Omental fat pad (tissue), 4 donors: ENCODE data around the gene BACE2. TPM values are rescaled to one million over a fixed set of nuclear protein-coding genes. Genes with fewer than 3 reads are reported as not detected.

Source experiments
- ATAC-seq: fragments of 150-250 bp; one replicate; pipeline ENCODE4 v1.9.1; 2016; ENCODE audit warnings: mild to moderate bottlenecking, moderate library complexity; ENCODE audit not compliant: low FRiP score
- DNase-seq: peaks from one replicate; pipeline ENCODE4 v3.0.0-alpha.2; 2019; ENCODE audit warnings: low spot score
- total RNA-seq, 4 donors: library from RNA; depleted of rRNA; stranded (reverse); fragments of >200 nt; gene quantifications; one replicate each; pipeline ENCODE4 v1.1.0, GENCODE V29; 2016
- TF ChIP-seq, protein P1 (sequence below), 3 donors: fragments of 450-650 bp; IDR thresholded peaks; one replicate each; pipeline ENCODE4 v1.5.1; 2016 to 2017; ENCODE audit warnings: antibody characterized with exemption in 3 of 3, mild to moderate bottlenecking in 3 of 3, moderate library complexity in 2 of 3

Gene BACE2
- total RNA-seq, 4 donors from 2014 or later, result 23.5 to 39.3 (median 37.0) TPM

DNA sequence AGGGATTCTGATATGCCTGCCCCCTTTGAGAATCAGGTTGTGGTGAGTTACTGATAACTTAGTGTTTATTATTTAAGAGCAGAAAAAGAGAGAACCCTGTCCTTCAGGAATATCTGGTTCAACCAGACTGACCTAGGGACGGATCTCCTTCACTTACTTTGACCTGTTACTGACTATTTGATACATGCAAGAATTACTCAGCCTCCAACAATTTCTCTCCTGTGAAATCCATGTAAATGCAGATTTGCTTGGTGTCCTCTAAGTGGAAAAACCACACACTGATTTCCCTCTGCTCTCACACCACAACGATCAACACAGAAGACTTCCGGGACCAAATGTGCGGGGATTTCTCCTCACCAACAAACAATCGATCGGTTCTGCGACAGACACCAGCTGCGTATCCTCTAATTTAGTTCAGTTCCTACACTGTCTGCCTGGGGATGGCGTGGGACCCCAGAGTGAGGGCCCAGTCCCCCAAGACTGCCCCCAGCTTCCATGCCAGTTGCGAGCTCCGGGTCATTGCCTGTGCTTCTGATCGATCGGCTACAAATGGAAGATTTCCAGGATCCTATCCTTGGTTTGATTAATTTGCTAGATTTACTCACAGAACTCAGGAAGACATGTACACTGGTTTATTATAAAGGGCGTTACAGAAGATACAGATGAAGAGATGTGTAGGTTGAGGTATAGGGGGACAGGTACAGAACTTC lies 51.7 kb downstream of the BACE2 start:
- no peak for ATAC-seq
- TF ChIP-seq, protein P1, sequence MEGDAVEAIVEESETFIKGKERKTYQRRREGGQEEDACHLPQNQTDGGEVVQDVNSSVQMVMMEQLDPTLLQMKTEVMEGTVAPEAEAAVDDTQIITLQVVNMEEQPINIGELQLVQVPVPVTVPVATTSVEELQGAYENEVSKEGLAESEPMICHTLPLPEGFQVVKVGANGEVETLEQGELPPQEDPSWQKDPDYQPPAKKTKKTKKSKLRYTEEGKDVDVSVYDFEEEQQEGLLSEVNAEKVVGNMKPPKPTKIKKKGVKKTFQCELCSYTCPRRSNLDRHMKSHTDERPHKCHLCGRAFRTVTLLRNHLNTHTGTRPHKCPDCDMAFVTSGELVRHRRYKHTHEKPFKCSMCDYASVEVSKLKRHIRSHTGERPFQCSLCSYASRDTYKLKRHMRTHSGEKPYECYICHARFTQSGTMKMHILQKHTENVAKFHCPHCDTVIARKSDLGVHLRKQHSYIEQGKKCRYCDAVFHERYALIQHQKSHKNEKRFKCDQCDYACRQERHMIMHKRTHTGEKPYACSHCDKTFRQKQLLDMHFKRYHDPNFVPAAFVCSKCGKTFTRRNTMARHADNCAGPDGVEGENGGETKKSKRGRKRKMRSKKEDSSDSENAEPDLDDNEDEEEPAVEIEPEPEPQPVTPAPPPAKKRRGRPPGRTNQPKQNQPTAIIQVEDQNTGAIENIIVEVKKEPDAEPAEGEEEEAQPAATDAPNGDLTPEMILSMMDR (IDR thresholded peaks at IDR 0.05), result no peak
- DNase-seq, result no peak

DNA sequence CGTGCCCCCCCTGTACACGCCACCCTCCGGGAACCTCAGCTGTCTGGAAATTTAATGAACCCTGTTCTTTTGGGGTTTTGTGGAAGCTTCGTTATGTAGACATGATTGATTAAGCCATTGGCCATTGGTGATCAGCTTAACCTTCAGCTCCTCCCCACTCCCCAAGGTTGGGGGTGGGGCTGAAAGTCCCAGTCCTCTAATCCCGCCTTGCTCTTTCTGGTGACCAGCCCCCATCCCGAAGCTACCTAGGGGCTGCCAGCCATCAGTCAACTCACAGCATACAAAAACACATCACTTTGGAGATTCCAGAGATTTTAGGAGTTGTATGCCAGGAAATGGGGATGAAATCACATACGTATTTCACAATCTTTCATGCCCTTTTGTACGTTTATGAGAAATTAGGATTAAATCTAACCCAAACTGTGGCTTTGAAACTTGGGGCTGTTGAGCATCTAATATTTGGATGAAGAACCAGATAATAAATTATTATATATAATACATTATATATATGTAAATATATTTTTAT lies 52.3 kb downstream of the BACE2 start:
- ATAC-seq, result no peak
- no peak for DNase-seq
- TF ChIP-seq, protein P1 (IDR thresholded peaks at IDR 0.05), result no peak

DNA sequence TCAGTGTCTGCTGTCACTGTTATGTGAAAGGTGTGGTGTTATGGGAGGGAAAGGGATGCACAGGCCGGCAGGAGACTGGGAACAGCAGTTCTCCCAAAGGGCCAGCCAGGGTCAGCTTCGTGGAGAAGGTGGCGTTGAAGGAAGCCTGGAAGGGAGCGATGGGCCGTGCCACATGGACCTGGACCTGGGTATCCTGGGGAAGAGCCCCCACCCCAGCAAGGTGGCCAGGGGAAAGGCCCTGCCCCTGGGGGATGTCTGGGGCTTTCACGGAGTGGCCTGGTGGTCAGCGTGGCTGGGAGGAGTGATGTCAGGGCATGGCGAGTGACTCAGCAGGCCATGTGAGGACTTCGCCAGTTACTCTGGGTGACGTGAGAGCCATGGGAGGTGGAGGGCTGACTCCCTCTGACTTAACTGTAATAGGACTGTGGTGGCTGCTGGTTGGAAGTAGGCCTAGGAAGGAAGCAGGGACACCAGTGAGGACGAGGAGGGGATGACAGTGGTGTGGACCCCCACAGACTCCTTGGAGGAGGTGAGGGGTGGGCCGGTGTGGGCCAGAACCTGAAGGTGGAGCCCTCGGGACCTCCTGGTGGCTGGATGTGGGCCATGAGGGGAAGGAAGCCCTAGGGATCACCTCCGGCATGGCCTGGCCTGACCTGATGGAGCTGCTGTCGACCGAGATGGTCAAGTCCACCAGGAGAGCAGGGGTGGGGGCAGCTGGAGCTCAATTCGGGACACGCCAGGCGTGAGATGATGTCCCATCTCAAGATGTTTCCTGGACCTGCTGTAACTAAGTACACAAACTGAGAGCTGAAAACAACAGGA lies 54.5 kb downstream of the BACE2 start:
- TF ChIP-seq, protein P1 (IDR thresholded peaks at IDR 0.05), result no peak
- ATAC-seq (no peak), DNase-seq (no peak)

DNA sequence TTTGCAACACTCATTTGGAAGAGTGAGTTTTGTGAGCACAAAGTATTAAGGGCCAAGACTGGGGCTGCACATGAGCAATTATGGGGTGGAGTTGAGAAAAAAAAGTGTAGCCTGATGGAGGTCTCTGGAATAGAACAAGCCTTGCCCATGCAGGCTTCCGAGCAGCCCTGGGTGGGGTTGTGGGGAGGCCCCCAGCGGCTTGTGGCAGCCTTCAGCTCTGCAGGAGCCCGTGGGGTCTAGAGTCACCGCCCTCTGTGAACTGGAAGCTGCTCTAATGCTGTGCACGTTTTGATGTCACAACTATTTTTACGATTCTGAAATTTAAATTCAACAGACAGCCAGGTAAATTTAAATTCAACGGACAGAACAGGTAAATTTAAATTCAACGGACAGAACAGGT lies 58.9 kb downstream of the BACE2 start:
- TF ChIP-seq, protein P1 (IDR thresholded peaks at IDR 0.05), result no peak
- DNase-seq, result no peak
- no peak for ATAC-seq

DNA sequence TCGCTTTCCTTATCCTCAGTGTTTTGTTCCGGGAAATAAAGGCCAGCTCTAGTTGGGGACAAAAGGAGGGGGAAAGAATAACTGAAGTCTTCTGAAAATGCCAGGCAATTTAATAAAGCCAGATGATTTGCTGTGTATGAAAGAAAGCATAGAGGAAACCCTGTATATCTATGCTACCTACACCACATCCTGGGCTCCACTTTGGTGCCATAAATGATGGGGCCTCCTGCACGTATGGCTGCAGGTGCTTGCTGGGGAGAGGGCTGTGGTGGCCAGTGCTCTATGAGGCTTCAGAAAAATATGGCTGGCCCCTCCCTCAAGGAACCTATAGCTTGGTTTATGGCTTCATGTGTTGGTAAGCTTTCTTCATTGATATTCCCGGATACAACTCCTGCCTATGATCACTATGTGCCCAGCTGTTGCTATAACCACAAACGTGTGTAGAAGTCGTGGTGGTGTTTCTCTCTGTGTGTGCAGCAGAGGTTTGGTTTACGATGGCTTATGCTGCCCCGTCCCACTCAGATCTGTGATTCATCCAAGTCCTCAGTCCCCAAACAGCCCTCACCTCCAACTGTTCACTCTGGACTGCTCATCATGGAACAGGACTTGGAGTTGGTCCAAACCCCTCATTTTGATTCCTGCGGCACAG lies 59.5 kb downstream of the BACE2 start:
- TF ChIP-seq, protein P1 (IDR thresholded peaks at IDR 0.05), result no peak
- ATAC-seq, result no peak
- DNase-seq, result no peak

DNA sequence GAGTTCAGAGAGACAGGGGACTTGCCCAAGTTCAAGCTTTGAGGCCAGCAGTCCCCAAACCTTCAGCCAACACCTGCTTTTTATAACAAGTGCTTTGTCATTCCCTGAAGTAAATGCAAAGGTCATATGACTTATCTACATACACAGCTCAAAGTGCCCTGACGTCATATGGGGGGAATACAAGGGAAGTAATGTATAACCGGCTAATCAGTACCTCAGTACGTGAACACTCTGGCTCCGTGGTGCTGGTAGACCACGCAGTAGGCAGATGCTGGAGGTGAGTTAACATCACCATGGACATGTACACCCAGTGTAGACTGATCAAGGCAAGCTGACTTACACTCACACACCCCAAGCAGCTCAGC lies 60.0 kb downstream of the BACE2 start:
- ATAC-seq, result no peak
- DNase-seq, result no peak
- TF ChIP-seq, protein P1 (IDR thresholded peaks at IDR 0.05), result no peak
